ENCODE measurements around the gene PPP6R2. TPM values are rescaled to one million over a fixed set of nuclear protein-coding genes. Genes with fewer than 3 reads are reported as not detected.

Gene PPP6R2
- total RNA-seq, 1 experiment from 2014 or later, result 61.3 TPM

GRCh38 chr22:50310031-50310722, 33.0 kb upstream of the PPP6R2 start:
- ChIA-PET CTCF (no interaction called here), RAD21 (ENCODE audit: low non-redundant PET in 1 of 2, low total read pairs in 2 of 2, uncharacterized antibody in 2 of 2, unreplicated experiment in 2 of 2) (no interaction called here), POLR2A (no interaction called here)
- Histone ChIP-seq H3K9me3 (ENCODE audit: control insufficient read depth in 1 of 2, insufficient read depth in 1 of 2, low read depth in 1 of 2, low read length in 2 of 2) (no peaks in the 10 kb centered on the region), H3K27me3 (ENCODE audit: insufficient read depth, low read length) (no peaks in the 10 kb centered on the region), H2AFZ (ENCODE audit: low read depth, low read length, poor library complexity, severe bottlenecking) (no peak overlapping the region), H3K4me3 (replicated peaks in 1 of 2; ENCODE audit: low read depth in 1 of 2, low read length in 2 of 2) (no peak overlapping the region), H3K27ac (ENCODE audit: low read depth, low read length) (no peak overlapping the region; the same call in 1 of the 2 replicates), H3K9ac (ENCODE audit: low read length) (no peak overlapping the region), H3K36me3 (ENCODE audit: control insufficient read depth in 1 of 2, insufficient read depth in 2 of 2, low read length in 2 of 2) (no peaks in the 10 kb centered on the region), H3K4me2 (ENCODE audit: low read length) (no peak overlapping the region), H3K9me2 (ENCODE audit: insufficient read depth) (no peaks in the 10 kb centered on the region), H3K4me1 (ENCODE audit: control insufficient read depth in 1 of 2, insufficient read depth in 2 of 2, low read length in 2 of 2) (peaks cover 10 to 40% of the 10 kb centered on the region in 2 experiments), H3K79me2 (ENCODE audit: insufficient read depth, low read length) (peaks cover 18% of the 10 kb centered on the region), H4K20me1 (ENCODE audit: insufficient read depth) (no peaks in the 10 kb centered on the region)
- TF ChIP-seq REST (IDR thresholded peaks at IDR 0.05; ENCODE audit: low read depth) (no peak), ZBTB33 (IDR thresholded peaks at IDR 0.05; ENCODE audit: extremely low read depth, insufficient replicate concordance, low read length) (no peak), EZH2 (IDR thresholded peaks at IDR 0.05) (no peak), ZNF274 (IDR thresholded peaks at IDR 0.05; ENCODE audit: low read depth, low read length) (no peak), ZFX (IDR thresholded peaks at IDR 0.05) (no peak), CEBPB (IDR thresholded peaks at IDR 0.05; ENCODE audit: low read depth) (no peak), ELF1 (IDR thresholded peaks at IDR 0.05; ENCODE audit: borderline replicate concordance, low read depth) (no peak)
- no TSS peak for BruUV-seq (replicated peaks)
- intact Hi-C loops (cut with micrococcal nuclease), result no loop called here
- ATAC-seq (no peak), DNase-seq (ENCODE audit: low read depth, low spot score) (no peak)
